HEK293T (cell line): ENCODE measurements around the gene PDIA3.

Experiments
- FOXA1 ChIP-seq: fragments of 450-650 bp; IDR thresholded peaks from 2 replicates; pipeline ENCODE4 v1.6.1; 2016; ENCODE audit warnings: mild to moderate bottlenecking
- FOXK2 ChIP-seq: fragments of 450-650 bp; IDR thresholded peaks from 2 replicates; pipeline ENCODE4 v1.6.1; 2016; ENCODE audit warnings: mild to moderate bottlenecking
- FOXM1 ChIP-seq: fragments of 450-650 bp; IDR thresholded peaks from 2 replicates; pipeline ENCODE4 v1.6.1; 2017; ENCODE audit warnings: mild to moderate bottlenecking, borderline replicate concordance
- SP1 ChIP-seq: fragments of 450-650 bp; IDR thresholded peaks from 2 replicates; pipeline ENCODE4 v1.6.1; 2017
- TARDBP ChIP-seq: fragments of 450-650 bp; IDR thresholded peaks from 2 replicates; pipeline ENCODE4 v1.6.1; 2016
- TF ChIP-seq, protein P1 (sequence below): fragments of 450-650 bp; IDR thresholded peaks from 2 replicates; pipeline ENCODE4 v1.6.1; 2016

GRCh38 chr15:43702701-43703424, 43.4 kb upstream of the PDIA3 start:
- TF ChIP-seq FOXK2 (no peak), FOXM1 (no peak), TARDBP (no peak), SP1 (no peak), FOXA1 (no peak)
- TF ChIP-seq, protein P1, sequence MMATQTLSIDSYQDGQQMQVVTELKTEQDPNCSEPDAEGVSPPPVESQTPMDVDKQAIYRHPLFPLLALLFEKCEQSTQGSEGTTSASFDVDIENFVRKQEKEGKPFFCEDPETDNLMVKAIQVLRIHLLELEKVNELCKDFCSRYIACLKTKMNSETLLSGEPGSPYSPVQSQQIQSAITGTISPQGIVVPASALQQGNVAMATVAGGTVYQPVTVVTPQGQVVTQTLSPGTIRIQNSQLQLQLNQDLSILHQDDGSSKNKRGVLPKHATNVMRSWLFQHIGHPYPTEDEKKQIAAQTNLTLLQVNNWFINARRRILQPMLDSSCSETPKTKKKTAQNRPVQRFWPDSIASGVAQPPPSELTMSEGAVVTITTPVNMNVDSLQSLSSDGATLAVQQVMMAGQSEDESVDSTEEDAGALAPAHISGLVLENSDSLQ = no peak
